Hepatocyte (in vitro differentiated cells): ENCODE results near the gene S100PBP. TPM values are rescaled to one million over a fixed set of nuclear protein-coding genes. Genes with fewer than 3 reads are reported as not detected.

Experiments
- DNase-seq: peaks from one replicate; pipeline ENCODE4 v3.0.0-alpha.2; 2016; ENCODE audit warnings: low spot score
- H2AFZ ChIP-seq: fragments of 200-600 bp; sonication (generic); 2 replicates; pipeline ENCODE4 v1.6.0; 2016; ENCODE audit warnings: antibody characterized with exemption, mild to moderate bottlenecking
- H3K27ac ChIP-seq: fragments of 200-600 bp; sonication (generic); 2 replicates; pipeline ENCODE4 v1.5.1; 2016; ENCODE audit warnings: mild to moderate bottlenecking
- H3K27me3 ChIP-seq: fragments of 200-600 bp; sonication (generic); 2 replicates; pipeline ENCODE4 v1.6.1; 2016
- H3K36me3 ChIP-seq: fragments of 200-600 bp; sonication (generic); replicated peaks from 2 replicates; pipeline ENCODE4 v1.5.1; 2016; ENCODE audit warnings: low read depth; ENCODE audit not compliant: insufficient read depth
- H3K4me1 ChIP-seq: fragments of 200-600 bp; sonication (generic); 2 replicates; pipeline ENCODE4 v1.5.1; 2016; ENCODE audit warnings: mild to moderate bottlenecking, moderate library complexity; ENCODE audit not compliant: insufficient read depth
- H3K4me2 ChIP-seq: fragments of 200-600 bp; sonication (generic); 2 replicates; pipeline ENCODE4 v1.6.0; 2016
- H3K4me3 ChIP-seq: fragments of 200-600 bp; sonication (generic); 2 replicates; pipeline ENCODE4 v1.5.1; 2016; ENCODE audit warnings: mild to moderate bottlenecking
- H3K79me2 ChIP-seq: fragments of 200-600 bp; sonication (generic); 2 replicates; pipeline ENCODE4 v1.6.0; 2017; ENCODE audit warnings: mild to moderate bottlenecking
- H3K9me2 ChIP-seq: fragments of 200-600 bp; sonication (generic); replicated peaks from 2 replicates; pipeline ENCODE4 v1.6.0; 2017; ENCODE audit warnings: mild to moderate bottlenecking; ENCODE audit not compliant: insufficient read depth
- H3K9me3 ChIP-seq: fragments of 200-600 bp; sonication (generic); 2 replicates; pipeline ENCODE4 v1.5.1; 2016; ENCODE audit warnings: low read depth, mild to moderate bottlenecking
- H4K20me1 ChIP-seq: fragments of 200-600 bp; sonication (generic); 2 replicates; pipeline ENCODE4 v1.6.0; 2016; ENCODE audit warnings: mild to moderate bottlenecking; ENCODE audit not compliant: insufficient read depth, poor library complexity, severe bottlenecking
- EZH2 ChIP-seq: fragments of 200-600 bp; sonication (generic); IDR thresholded peaks from 2 replicates; pipeline ENCODE4 v1.6.1; 2016; ENCODE audit warnings: antibody characterized with exemption, mild to moderate bottlenecking, borderline replicate concordance
- EZH2phosphoT487 ChIP-seq: fragments of 200-600 bp; sonication (generic); IDR thresholded peaks from one replicate; pipeline ENCODE4 v1.6.1; 2018; ENCODE audit warnings: antibody characterized with exemption, mild to moderate bottlenecking, low read depth, moderate library complexity; ENCODE audit not compliant: unreplicated experiment, severe bottlenecking
- WGBS: methylation state at CpG from one replicate; pipeline ENCODE4 v1.1.6; 2016; ENCODE audit warnings: low lambda C conversion rate; ENCODE audit errors: missing lambda C conversion rate; 5-methylcytosine and 5-hydroxymethylcytosine counted together
- polyA plus RNA-seq: library from polyadenylated mRNA; unstranded; fragments of >200 nt; fragmentation: Nextera tagmentation; extraction: Ambion mirVana; gene quantifications from 2 replicates; pipeline ENCODE4 v1.2.1, GENCODE V29; 2016
- total RNA-seq: library from RNA; depleted of rRNA; stranded (reverse); fragments of >200 nt; gene quantifications from 2 replicates; pipeline ENCODE4 v1.2.3, GENCODE V29; 2014
- TF ChIP-seq, protein P1 (sequence below): fragments of 200-600 bp; sonication (generic); IDR thresholded peaks from 2 replicates; pipeline ENCODE4 v1.5.1; 2016; ENCODE audit warnings: antibody characterized with exemption, mild to moderate bottlenecking; ENCODE audit not compliant: poor library complexity

The S100PBP gene
- total and polyA plus RNA-seq, 2 experiments from 2014 or later: 10.7 to 41.5 TPM

DNA sequence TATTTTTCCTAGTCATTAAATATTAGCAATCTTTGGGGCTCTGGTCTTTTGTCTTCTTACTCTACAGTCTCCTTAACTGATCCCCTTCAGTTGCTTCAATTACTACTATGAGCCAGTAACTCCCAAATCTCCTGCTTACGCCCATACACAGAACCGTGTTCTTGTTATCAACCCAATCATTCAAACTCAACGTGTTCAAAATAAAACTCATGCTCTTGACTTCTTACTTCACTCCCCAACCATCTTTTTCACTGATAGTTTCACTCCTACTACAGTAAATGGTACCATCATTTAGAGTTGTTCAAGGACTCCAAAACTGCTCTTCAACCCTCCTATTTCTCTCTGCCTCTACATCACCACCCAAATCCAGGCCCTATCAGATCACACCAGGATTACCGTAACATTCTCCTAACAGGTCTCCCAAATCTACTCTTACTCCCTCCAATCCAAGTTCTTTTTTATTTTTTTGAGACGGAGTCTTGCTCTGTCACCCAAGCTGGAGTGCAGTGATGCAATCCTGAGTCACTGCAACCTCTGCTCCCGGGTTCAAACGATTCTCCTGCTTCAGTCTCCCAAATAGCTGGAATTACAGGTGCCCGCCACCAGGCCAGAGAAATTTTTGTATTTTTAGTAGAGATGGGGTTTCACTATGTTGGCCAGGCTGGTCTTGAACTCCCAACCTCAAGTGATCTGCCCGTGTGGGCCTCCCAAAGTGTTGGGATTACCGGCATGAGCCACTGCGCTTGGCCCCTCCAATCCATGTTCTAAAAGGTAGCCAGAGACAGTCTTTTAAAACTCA lies 3.3 kb upstream of the S100PBP start:
- WGBS: 80% methylated on average over 11 of the region's 11 CpGs
- peaks cover 42% of the 10 kb centered on the region for H3K4me1 ChIP-seq
- peak overlapping the region; percentile 90 for H3K4me2 ChIP-seq
- H3K9me3 ChIP-seq: no peaks in the 10 kb centered on the region
- peaks cover 79% of the 10 kb centered on the region for H3K79me2 ChIP-seq
- peaks cover 34% of the 10 kb centered on the region for H4K20me1 ChIP-seq
- H3K27ac ChIP-seq: peak overlapping the region; percentile 8
- TF ChIP-seq, protein P1, sequence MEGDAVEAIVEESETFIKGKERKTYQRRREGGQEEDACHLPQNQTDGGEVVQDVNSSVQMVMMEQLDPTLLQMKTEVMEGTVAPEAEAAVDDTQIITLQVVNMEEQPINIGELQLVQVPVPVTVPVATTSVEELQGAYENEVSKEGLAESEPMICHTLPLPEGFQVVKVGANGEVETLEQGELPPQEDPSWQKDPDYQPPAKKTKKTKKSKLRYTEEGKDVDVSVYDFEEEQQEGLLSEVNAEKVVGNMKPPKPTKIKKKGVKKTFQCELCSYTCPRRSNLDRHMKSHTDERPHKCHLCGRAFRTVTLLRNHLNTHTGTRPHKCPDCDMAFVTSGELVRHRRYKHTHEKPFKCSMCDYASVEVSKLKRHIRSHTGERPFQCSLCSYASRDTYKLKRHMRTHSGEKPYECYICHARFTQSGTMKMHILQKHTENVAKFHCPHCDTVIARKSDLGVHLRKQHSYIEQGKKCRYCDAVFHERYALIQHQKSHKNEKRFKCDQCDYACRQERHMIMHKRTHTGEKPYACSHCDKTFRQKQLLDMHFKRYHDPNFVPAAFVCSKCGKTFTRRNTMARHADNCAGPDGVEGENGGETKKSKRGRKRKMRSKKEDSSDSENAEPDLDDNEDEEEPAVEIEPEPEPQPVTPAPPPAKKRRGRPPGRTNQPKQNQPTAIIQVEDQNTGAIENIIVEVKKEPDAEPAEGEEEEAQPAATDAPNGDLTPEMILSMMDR: no peak
- TF ChIP-seq EZH2: no peak
- TF ChIP-seq EZH2phosphoT487: no peak
- H3K36me3 ChIP-seq: no peaks in the 10 kb centered on the region
- no peak overlapping the region for H2AFZ ChIP-seq
- no peaks in the 10 kb centered on the region for H3K27me3 ChIP-seq
- DNase-seq: no peak
- H3K9me2 ChIP-seq: no peaks in the 10 kb centered on the region
- H3K4me3 ChIP-seq: no peak overlapping the region

DNA sequence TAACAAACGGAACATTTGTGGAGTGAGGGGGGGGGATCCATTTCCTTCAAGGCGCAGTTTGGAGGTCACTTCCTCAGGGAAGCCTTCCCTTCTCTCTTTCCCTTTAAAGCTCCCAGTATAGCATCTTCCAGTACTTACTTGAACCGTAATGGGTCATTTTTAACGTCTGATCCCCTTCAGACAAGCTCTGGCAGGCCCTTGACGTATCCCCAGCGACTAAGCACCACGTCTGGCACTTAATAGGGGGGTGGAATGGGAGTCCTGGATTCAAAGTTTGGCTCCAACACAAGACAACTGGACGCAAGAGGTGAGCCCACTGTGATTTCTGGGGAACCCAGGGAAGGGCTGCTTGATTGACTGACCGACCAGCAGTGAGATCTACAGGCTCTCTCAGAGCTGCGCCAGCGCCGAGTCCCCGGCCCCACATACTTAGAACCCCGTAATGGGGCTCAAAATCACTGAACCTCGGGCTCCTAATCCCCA lies 736 bp upstream of the S100PBP start:
- peak overlapping the region; percentile 93 for H3K27ac ChIP-seq
- H4K20me1 ChIP-seq: peaks cover 31% of the 10 kb centered on the region
- no peaks in the 10 kb centered on the region for H3K9me2 ChIP-seq
- TF ChIP-seq, protein P1: no peak
- TF ChIP-seq EZH2phosphoT487 (no peak), EZH2 (no peak)
- no peaks in the 10 kb centered on the region for H3K27me3 ChIP-seq
- H3K36me3 ChIP-seq: no peaks in the 10 kb centered on the region
- peak overlapping the region; percentile 18 for H2AFZ ChIP-seq
- WGBS: under 1% methylated on average over 15 of the region's 15 CpGs
- H3K4me3 ChIP-seq: peak overlapping the region; percentile 64
- peaks cover 40% of the 10 kb centered on the region for H3K4me1 ChIP-seq
- DNase-seq: peak; percentile 27
- H3K9me3 ChIP-seq: no peaks in the 10 kb centered on the region
- peak overlapping the region; percentile 90 for H3K4me2 ChIP-seq
- peaks cover 86% of the 10 kb centered on the region for H3K79me2 ChIP-seq

GRCh38 chr1:32817815-32818786 lies 648 bp downstream of the S100PBP start:
- no peaks in the 10 kb centered on the region for H3K36me3 ChIP-seq
- DNase-seq: peak; percentile 76
- H4K20me1 ChIP-seq: peaks cover 19% of the 10 kb centered on the region
- H3K79me2 ChIP-seq: peaks cover 82% of the 10 kb centered on the region
- peak overlapping the region; percentile 82 for H3K4me2 ChIP-seq
- H2AFZ ChIP-seq: peak overlapping the region; percentile 38
- TF ChIP-seq EZH2 (no peak), EZH2phosphoT487 (no peak)
- TF ChIP-seq, protein P1: no peak
- H3K4me3 ChIP-seq: peak overlapping the region; percentile 56
- peak overlapping the region; percentile 95 for H3K27ac ChIP-seq
- H3K9me2 ChIP-seq: no peaks in the 10 kb centered on the region
- 3% methylated on average over 31 of the region's 51 CpGs for WGBS
- H3K4me1 ChIP-seq: peaks cover 32% of the 10 kb centered on the region
- no peaks in the 10 kb centered on the region for H3K9me3 ChIP-seq
- H3K27me3 ChIP-seq: no peaks in the 10 kb centered on the region
